ENCODE measurements around the gene RNF114. TPM values are rescaled to one million over a fixed set of nuclear protein-coding genes. Genes with fewer than 3 reads are reported as not detected.

Gene RNF114
- total and polyA plus RNA-seq, 2 donors (not counting 3 experiments of a cell fraction or from before 2014, with no cell fraction given), result 45.8 to 81.7 TPM

DNA sequence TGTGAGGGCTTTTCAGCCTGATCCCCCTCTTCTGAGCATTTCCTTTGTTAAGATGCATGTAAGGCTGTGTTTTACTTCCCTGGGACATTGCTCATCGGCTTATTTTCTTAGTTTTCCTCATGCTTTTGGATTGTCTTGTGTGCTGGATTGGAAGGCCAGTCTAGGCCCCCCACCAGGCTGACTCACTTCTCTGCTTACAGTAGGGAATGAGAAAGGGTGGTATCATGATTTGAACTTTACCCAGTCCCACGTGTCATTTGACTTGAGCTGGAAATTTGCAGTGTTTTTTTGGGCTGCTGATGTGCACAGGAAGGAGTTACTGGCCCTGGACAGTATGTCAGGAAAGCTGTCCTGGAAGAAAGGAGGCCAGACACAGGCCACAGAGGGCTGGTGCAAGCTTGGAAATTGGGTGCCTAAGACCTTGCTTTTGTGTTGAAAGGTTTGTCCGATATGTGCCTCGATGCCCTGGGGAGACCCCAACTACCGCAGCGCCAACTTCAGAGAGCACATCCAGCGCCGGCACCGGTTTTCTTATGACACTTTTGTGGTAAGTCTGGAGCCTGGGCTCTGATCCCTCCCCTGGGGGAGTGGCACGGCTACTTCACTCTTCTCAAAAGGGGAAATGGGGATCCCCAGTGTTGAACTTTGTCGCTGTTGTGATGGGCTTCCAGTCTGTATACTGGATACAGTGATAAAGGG is 12.8 kb downstream of the RNF114 start:
- TF ChIP-seq POLR2A (IDR thresholded peaks at IDR 0.05; ENCODE audit: low read depth, low read length) (no peak), POLR2AphosphoS5 (IDR thresholded peaks at IDR 0.05; ENCODE audit: insufficient read depth, low read depth, low read length) (no peak), FOS (IDR thresholded peaks at IDR 0.05; ENCODE audit: borderline replicate concordance, insufficient read depth, low read length) (no peak), EZH2 (IDR thresholded peaks at IDR 0.05; ENCODE audit: borderline replicate concordance, low read depth, low read length, severe bottlenecking) (no peak), MYC (IDR thresholded peaks at IDR 0.05; ENCODE audit: low read depth, low read length) (no peak), GATA2 (IDR thresholded peaks at IDR 0.05; ENCODE audit: insufficient read depth, insufficient read length, low read depth, low read length) (no peak), JUN (IDR thresholded peaks at IDR 0.05; ENCODE audit: borderline replicate concordance, insufficient read depth, insufficient read length, low read depth) (no peak)
- TF ChIP-seq, protein P1, sequence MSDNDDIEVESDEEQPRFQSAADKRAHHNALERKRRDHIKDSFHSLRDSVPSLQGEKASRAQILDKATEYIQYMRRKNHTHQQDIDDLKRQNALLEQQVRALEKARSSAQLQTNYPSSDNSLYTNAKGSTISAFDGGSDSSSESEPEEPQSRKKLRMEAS (IDR thresholded peaks at IDR 0.05; ENCODE audit: insufficient read depth, insufficient read length), result no peak
- TF ChIP-seq, protein P2, sequence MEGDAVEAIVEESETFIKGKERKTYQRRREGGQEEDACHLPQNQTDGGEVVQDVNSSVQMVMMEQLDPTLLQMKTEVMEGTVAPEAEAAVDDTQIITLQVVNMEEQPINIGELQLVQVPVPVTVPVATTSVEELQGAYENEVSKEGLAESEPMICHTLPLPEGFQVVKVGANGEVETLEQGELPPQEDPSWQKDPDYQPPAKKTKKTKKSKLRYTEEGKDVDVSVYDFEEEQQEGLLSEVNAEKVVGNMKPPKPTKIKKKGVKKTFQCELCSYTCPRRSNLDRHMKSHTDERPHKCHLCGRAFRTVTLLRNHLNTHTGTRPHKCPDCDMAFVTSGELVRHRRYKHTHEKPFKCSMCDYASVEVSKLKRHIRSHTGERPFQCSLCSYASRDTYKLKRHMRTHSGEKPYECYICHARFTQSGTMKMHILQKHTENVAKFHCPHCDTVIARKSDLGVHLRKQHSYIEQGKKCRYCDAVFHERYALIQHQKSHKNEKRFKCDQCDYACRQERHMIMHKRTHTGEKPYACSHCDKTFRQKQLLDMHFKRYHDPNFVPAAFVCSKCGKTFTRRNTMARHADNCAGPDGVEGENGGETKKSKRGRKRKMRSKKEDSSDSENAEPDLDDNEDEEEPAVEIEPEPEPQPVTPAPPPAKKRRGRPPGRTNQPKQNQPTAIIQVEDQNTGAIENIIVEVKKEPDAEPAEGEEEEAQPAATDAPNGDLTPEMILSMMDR (IDR thresholded peaks at IDR 0.05; ENCODE audit: extremely low read depth in 1 of 2, insufficient read depth in 1 of 2, low read depth in 1 of 2, low read length in 2 of 2), result no peak
- Histone ChIP-seq H3K4me3 (replicated peaks in 1 of 3; ENCODE audit: insufficient read depth in 1 of 3, low read depth in 1 of 3, low read length in 3 of 3) (no peak overlapping the region), H3K27ac (ENCODE audit: insufficient read depth, low read depth, low read length) (no peak overlapping the region), H3K9me3 (replicated peaks; ENCODE audit: control insufficient read depth, insufficient read depth, low read length) (no peaks in the 10 kb centered on the region), H2AFZ (ENCODE audit: low read depth, low read length) (no peak overlapping the region), H3K4me1 (ENCODE audit: control insufficient read depth, extremely low read depth, insufficient read depth, low read length) (peaks cover 10% of the 10 kb centered on the region), H3K27me3 (ENCODE audit: control insufficient read depth in 2 of 2, insufficient read depth in 2 of 2, low read length in 2 of 2) (no peaks in the 10 kb centered on the region), H3K4me2 (ENCODE audit: insufficient read depth, low read length) (no peak overlapping the region), H4K20me1 (replicated peaks; ENCODE audit: control insufficient read depth, extremely low read depth, insufficient read depth, low read length) (no peaks in the 10 kb centered on the region), H3K79me2 (ENCODE audit: control insufficient read depth, insufficient read depth, low read length) (peaks cover 9% of the 10 kb centered on the region), H3K9me1 (replicated peaks; ENCODE audit: control insufficient read depth, extremely low read depth, insufficient read depth, low read length) (no peaks in the 10 kb centered on the region), H3K36me3 (ENCODE audit: control insufficient read depth in 2 of 2, extremely low read depth in 1 of 2, insufficient read depth in 2 of 2, low read length in 2 of 2) (peaks cover 24 to 37% of the 10 kb centered on the region in 2 experiments), H3K9ac (replicated peaks; ENCODE audit: extremely low read depth, insufficient read depth, low read length) (no peak overlapping the region)
- ChIA-PET POLR2A (no interaction called here), CTCF (interaction anchor here (1.9 kb wide), 1 partner anchor 30 kb away, joined by 6 read pairs; no protein-coding TSS in a partner anchor)
- no peak for FAIRE-seq
- no peak for DNase-seq (ENCODE audit: low read depth, low spot score)
- no TSS peak for BruUV-seq (replicated peaks)
- dilution Hi-C loops (cut with MboI; ENCODE audit: extremely low pct_ligation_motif_present, low sequenced_read_pairs), result no loop called here
- intact Hi-C loops (cut with micrococcal nuclease), result no loop called here

All from endothelial cell of umbilical vein (primary cell).